K562 (cell line): Measurements from ENCODE around the gene MPND. TPM values are rescaled to one million over a fixed set of nuclear protein-coding genes. Genes with fewer than 3 reads are reported as not detected.

ENCODE experiments used
- ATAC-seq: fragments of 200-7000 bp; cut with Tn5 transposase; 3 replicates; pipeline ENCODE4 v1.9.1; 2020; ENCODE audit warnings: moderate library complexity
- BruUV-seq: library from RNA; stranded (reverse); fragments of 400-500 nt; replicated peaks from 2 replicates; lab custom pipeline; 2021; lab: Mats Ljungman, UMichigan
- CTCF ChIA-PET: fragments of 300-600 bp; formaldehyde crosslinking; extraction: SDS; loops from one replicate; lab custom pipeline; 2021; ENCODE audit warnings: low intra/inter-chr PET ratio; lab: Yijun Ruan, JAX
- POLR2A ChIA-PET: fragments of 300-600, 350-650 bp; sonication (Branson Sonifier 250); formaldehyde crosslinking; extraction: SDS; loops from one replicate; lab custom pipeline; 2021; ENCODE audit warnings: antibody characterized with exemption, inconsistent platforms; lab: Yijun Ruan, JAX
- DNase-seq, 4 experiments: peaks; one replicate each; pipeline versions ENCODE4 v3.0.0 to v3.0.0-alpha.2; 2011 to 2018; ENCODE audit warnings: low spot score in 3 of 4, mixed read lengths in 3 of 4; ENCODE audit errors: extremely low read depth in 1 of 4
- FAIRE-seq: peaks from 2 replicates; lab custom pipeline; 2011; peaks lifted over from hg19 to GRCh38; lab: Jason Lieb, UNC
- H2AFZ ChIP-seq: 2 replicates; pipeline ENCODE4 v1.6.0; 2011; ENCODE audit warnings: low read depth, low read length, control low read depth, inconsistent platforms
- H3K27ac ChIP-seq: fragments of 200-600 bp; 3 replicates; pipeline ENCODE4 v1.8.0; 2011; ENCODE audit warnings: low read depth, mild to moderate bottlenecking, control low read depth, inconsistent platforms, low read length, moderate library complexity, mixed read lengths; ENCODE audit errors: extremely low read depth
- H3K27me3 ChIP-seq, 2 experiments: fragments of 300-600 bp in 1 of 2; 2 replicates in 1 of 2; 3 replicates in 1 of 2; pipeline versions ENCODE4 v1.6.0 to v1.8.0; 2011; ENCODE audit warnings: inconsistent platforms in 2 of 2, low read length in 2 of 2, mild to moderate bottlenecking in 1 of 2, mixed read lengths in 1 of 2, moderate library complexity in 1 of 2; ENCODE audit not compliant: control insufficient read depth in 2 of 2, insufficient read depth in 2 of 2
- H3K36me3 ChIP-seq: fragments of 300-600 bp; 3 replicates; pipeline ENCODE4 v1.8.0; 2011; ENCODE audit warnings: mild to moderate bottlenecking, low read length, inconsistent platforms; ENCODE audit not compliant: control insufficient read depth, insufficient read depth
- H3K4me1 ChIP-seq, 2 experiments: fragments of 200-600 bp in 1 of 2; replicated peaks in 1 of 2; 2 replicates in 1 of 2; 3 replicates in 1 of 2; pipeline versions ENCODE4 v1.5.1 to v1.8.0; 2011; ENCODE audit warnings: inconsistent platforms in 2 of 2, low read length in 2 of 2, mild to moderate bottlenecking in 1 of 2, mixed read lengths in 1 of 2, moderate library complexity in 1 of 2; ENCODE audit not compliant: control insufficient read depth in 2 of 2, insufficient read depth in 2 of 2
- H3K4me2 ChIP-seq: 2 replicates; pipeline ENCODE4 v1.6.1; 2011; ENCODE audit warnings: low read length, control low read depth, inconsistent platforms, mixed read lengths; ENCODE audit not compliant: insufficient read depth
- H3K4me3 ChIP-seq: fragments of 200-600 bp; sonication (generic), shearing (Covaris generic); 2 replicates; pipeline ENCODE4 v1.5.1; 2016; ENCODE audit warnings: control low read depth, inconsistent platforms
- H3K79me2 ChIP-seq: fragments of 200-600 bp; 3 replicates; pipeline ENCODE4 v1.8.0; 2011; ENCODE audit warnings: low read length, inconsistent platforms; ENCODE audit not compliant: control insufficient read depth, insufficient read depth
- H3K9ac ChIP-seq, 2 experiments: 2 replicates each; pipeline versions ENCODE4 v1.6.0 to v1.6.1; 2011; ENCODE audit warnings: low read depth in 2 of 2, low read length in 2 of 2, control low read depth in 1 of 2, inconsistent platforms in 1 of 2, mild to moderate bottlenecking in 1 of 2, mixed read lengths in 1 of 2; ENCODE audit not compliant: insufficient read depth in 1 of 2
- H3K9me1 ChIP-seq: one replicate; pipeline ENCODE4 v1.6.0; 2011; ENCODE audit warnings: inconsistent platforms, mild to moderate bottlenecking, low read length, moderate library complexity; ENCODE audit not compliant: control insufficient read depth, insufficient read depth
- H3K9me3 ChIP-seq: replicated peaks from 2 replicates; pipeline ENCODE4 v1.5.1; 2011; ENCODE audit warnings: low read depth, low read length, inconsistent platforms; ENCODE audit not compliant: control insufficient read depth, insufficient read depth
- H4K20me1 ChIP-seq: replicated peaks from 2 replicates; pipeline ENCODE4 v1.6.1; 2011; ENCODE audit warnings: low read length, inconsistent platforms, mixed read lengths; ENCODE audit not compliant: control insufficient read depth, insufficient read depth
- ARID4B ChIP-seq: sonication (generic); formaldehyde crosslinking; IDR thresholded peaks from 2 replicates; pipeline ENCODE4 v1.8.0; 2022; ENCODE audit warnings: mild to moderate bottlenecking, missing genetic modification reagents
- CBX8 ChIP-seq: fragments of 200-600 bp; sonication (generic); IDR thresholded peaks from 2 replicates; pipeline ENCODE4 v1.6.1; 2012; ENCODE audit warnings: borderline replicate concordance, mixed run types, low read depth, mild to moderate bottlenecking, moderate library complexity, mixed read lengths, low read length, control low read depth, inconsistent platforms; ENCODE audit not compliant: poor library complexity, severe bottlenecking; ENCODE audit errors: extremely low read depth
- HMGXB4 ChIP-seq: sonication (generic); formaldehyde crosslinking; IDR thresholded peaks from 2 replicates; pipeline ENCODE4 v1.8.1; 2023; ENCODE audit warnings: mild to moderate bottlenecking, missing genetic modification reagents
- KDM4B ChIP-seq, 2 experiments: fragments of 450-650 bp in 1 of 2; sonication (generic) in 1 of 2; IDR thresholded peaks; 2 replicates each; pipeline ENCODE4 v1.6.1; 2016 to 2017; ENCODE audit warnings: borderline replicate concordance in 2 of 2, antibody characterized with exemption in 1 of 2, low read depth in 1 of 2, mild to moderate bottlenecking in 1 of 2
- MNT ChIP-seq, 2 experiments: fragments of 450-650 bp; conservative IDR thresholded peaks; 2 replicates each; pipeline ENCODE4 v1.6.1; 2017; ENCODE audit warnings: mild to moderate bottlenecking in 2 of 2, moderate library complexity in 2 of 2
- PHF21A ChIP-seq: fragments of 450-650 bp; IDR thresholded peaks from 2 replicates; pipeline ENCODE4 v1.6.1; 2017; ENCODE audit warnings: low read depth, borderline replicate concordance
- RBBP5 ChIP-seq: fragments of 200-600 bp; sonication (generic); IDR thresholded peaks from 2 replicates; pipeline ENCODE4 v1.6.1; 2012; ENCODE audit warnings: borderline replicate concordance, mild to moderate bottlenecking, low read length, control low read depth, inconsistent platforms; ENCODE audit not compliant: insufficient read depth, poor library complexity, severe bottlenecking
- SP1 ChIP-seq: sonication (generic); formaldehyde crosslinking; IDR thresholded peaks from 2 replicates; pipeline ENCODE4 v1.8.1; 2022; ENCODE audit warnings: mild to moderate bottlenecking, missing genetic modification reagents
- WGBS: fragments of 100-300 bp; shearing (Covaris generic); methylation state at CpG from one replicate; pipeline ENCODE4 v1.1.6; 2016; ENCODE audit warnings: low coverage, mixed read lengths; ENCODE audit not compliant: insufficient coverage; ENCODE audit errors: missing lambda C conversion rate; 5-methylcytosine and 5-hydroxymethylcytosine counted together
- in situ Hi-C: fragments of 300-500 bp; cut with MboI; formaldehyde crosslinking; loops from 4 replicates; pipeline ENCODE4 v1.15.0; 2018; ENCODE audit warnings: inconsistent platforms, mixed read lengths
- intact Hi-C: fragments of 100-400 bp; cut with micrococcal nuclease; formaldehyde crosslinking; loops from 2 replicates; pipeline ENCODE4 v1.14.2; 2022
- polyA plus RNA-seq, 8 experiments: library from polyadenylated mRNA; depleted of rRNA in 4 of 8; stranded (reverse) in 5 of 8; unstranded in 3 of 8; fragments of >200 nt; fragmentation: Nextera tagmentation in 2 of 8; fragmentation: Illumina TruSeq in 1 of 8; extraction: Ambion mirVana in 2 of 8; extraction: Trizol in 1 of 8; gene quantifications; 2 replicates each; pipeline versions ENCODE4 v1.2.1 to v1.2.3, GENCODE V29; 2011 to 2014; ENCODE audit warnings: inconsistent platforms in 1 of 8, missing spikeins in 1 of 8
- total RNA-seq, 7 experiments: library from RNA; depleted of rRNA in 6 of 7; stranded (reverse); fragments of >200 nt in 6 of 7; fragmentation: Illumina TruSeq in 2 of 7; extraction: Trizol in 2 of 7; gene quantifications; 2 replicates each; pipeline versions ENCODE4 v1.2.1 to v1.2.3, GENCODE V29; 2011 to 2021; ENCODE audit warnings: low replicate concordance in 1 of 7

Gene MPND
- total and polyA plus RNA-seq, 9 of the 15 experiments (the other 6 are each of a cell fraction or from before 2014, with no cell fraction given): 0.25 to 14.0 (median 3.9) TPM

GRCh38 chr19:4399812-4400134 is 56.4 kb downstream of the MPND start:
- H2AFZ ChIP-seq: peak overlapping the region; percentile 35
- ATAC-seq (peak; percentile 28), DNase-seq (peak in 2 of 4 experiments; percentile 32 to 38), FAIRE-seq (no peak)
- in situ Hi-C loops: no loop called here
- intact Hi-C loops: loop anchor here (1.0 to 5.0 kb wide), 3 partner anchors 24 to 238 kb away; partner anchors contain the start of gene TNFAIP8L1
- peaks cover 87% of the 10 kb centered on the region for H3K79me2 ChIP-seq
- ChIA-PET POLR2A (interaction anchor here (0.6 to 1.0 kb wide), 3 partner anchors 25 to 1256 kb away, joined by 3 to 7 read pairs (median 4); no protein-coding TSS in a partner anchor), CTCF (interaction anchor here (0.7 to 3.9 kb wide), 3 partner anchors 25 to 159 kb away, joined by 3 to 49 read pairs (median 3); no protein-coding TSS in a partner anchor)
- H3K4me3 ChIP-seq: peak overlapping the region; percentile 99
- H3K4me1 ChIP-seq: peaks cover 26 to 27% of the 10 kb centered on the region in 2 experiments; a peak in 4 of 5 replicates
- 0% methylated on average over 5 of the region's 12 CpGs for WGBS
- peak overlapping the region; percentile 94 for H3K27ac ChIP-seq
- H3K9me1 ChIP-seq: peaks cover 5% of the 10 kb centered on the region
- no TSS peak for BruUV-seq
- peak overlapping the region; percentile 98 for H3K4me2 ChIP-seq
- H3K9ac ChIP-seq: peak overlapping the region; percentile 94 to 97
- H3K9me3 ChIP-seq: no peaks in the 10 kb centered on the region
- peaks cover 46% of the 10 kb centered on the region for H3K36me3 ChIP-seq
- no peaks in the 10 kb centered on the region for H3K27me3 ChIP-seq
- peaks cover 34% of the 10 kb centered on the region for H4K20me1 ChIP-seq
- TF ChIP-seq KDM4B (IDR thresholded peaks at IDR 0.05; ENCODE audit: borderline replicate concordance in 2 of 2, low read depth in 1 of 2) (0 out of 4 replicates have a peak, but pooled peaks of 1 of the 2 experiments have one; percentile 17), PHF21A (no peak), MNT (conservative IDR thresholded peaks at IDR 0.05) (0 out of 4 replicates have a peak, but pooled peaks of 1 of the 2 experiments have one; percentile 7), HMGXB4 (peak; percentile 67; the same call in 1 of the 2 replicates), RBBP5 (peak; percentile 80), SP1 (CRISPR knock-in tag) (0 out of 2 replicates have a peak, but pooled peaks have one; percentile 10), ARID4B (CRISPR knock-in tag) (peak; percentile 19; the same call in 1 of the 2 replicates), CBX8 (no peak)
